ENCODE measurements around the gene MDGA2.

DNA sequence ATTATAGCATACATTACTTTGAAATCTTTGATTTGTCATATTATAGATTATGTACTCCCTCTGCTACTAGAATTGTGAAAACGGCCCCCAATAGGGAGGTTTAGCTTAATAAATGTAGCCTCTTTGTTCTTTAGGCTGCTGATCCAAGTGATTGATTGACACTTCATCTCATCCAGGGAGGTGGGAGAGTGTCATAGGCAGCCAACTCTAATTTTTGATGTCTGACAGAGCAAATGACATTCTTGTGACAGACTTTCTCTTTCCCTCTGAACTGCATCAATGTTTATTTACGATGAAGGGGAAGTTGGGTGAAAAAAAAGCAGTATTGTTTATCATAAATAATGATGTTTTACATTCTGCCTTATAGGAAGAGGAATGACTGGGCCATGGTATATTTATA, 221.4 kb downstream of the MDGA2 start:
- TF ChIP-seq CTCF (IDR thresholded peaks at IDR 0.05) (no peak), POLR2A (IDR thresholded peaks at IDR 0.05) (no peak)

Measured in uterus (tissue), 2 donors.